ENCODE results near the gene CDC42SE1. TPM values are rescaled to one million over a fixed set of nuclear protein-coding genes. Genes with fewer than 3 reads are reported as not detected.

CDC42SE1 gene
- total RNA-seq, 1 experiment from 2014 or later: 81.2 TPM

- BruUV-seq (replicated peaks): no TSS peak
- POLR2A ChIA-PET: no interaction called here
- ATAC-seq (no peak), DNase-seq (ENCODE audit: low read depth, low spot score) (no peak)
- intact Hi-C loops (cut with micrococcal nuclease; ENCODE audit: unreplicated experiment) (no loop called here), in situ Hi-C loops (cut with HindIII; ENCODE audit: low pct_unique_long_range_greater_than_20kb, low sequenced_read_pairs) (no loop called here)
- Histone ChIP-seq H3K36me3 (ENCODE audit: control insufficient read depth, insufficient read depth, low read length) (no peaks in the 10 kb centered on the region), H3K4me1 (ENCODE audit: control insufficient read depth, insufficient read depth, low read length) (peaks cover 7% of the 10 kb centered on the region), H3K9me3 (ENCODE audit: control insufficient read depth, insufficient read depth, low read depth, low read length) (no peaks in the 10 kb centered on the region), H3K4me3 (ENCODE audit: low read depth in 2 of 2, low read length in 2 of 2) (no peak overlapping the region), H3K27me3 (ENCODE audit: control insufficient read depth, insufficient read depth, low read length) (no peaks in the 10 kb centered on the region), H3K27ac (ENCODE audit: low read length) (no peak overlapping the region)
- CTCF ChIA-PET: no interaction called here
- no peak for TF ChIP-seq TCF7L2 (IDR thresholded peaks at IDR 0.05; ENCODE audit: low read depth, low read length)
- no peak for TF ChIP-seq SIN3A (IDR thresholded peaks at IDR 0.05; ENCODE audit: borderline replicate concordance, insufficient read depth, low read depth, low read length)
- no peak for TF ChIP-seq POLR2AphosphoS5 (IDR thresholded peaks at IDR 0.05; ENCODE audit: low read depth, low read length)
- no peak for TF ChIP-seq CTCF (IDR thresholded peaks at IDR 0.05)
- TF ChIP-seq REST (IDR thresholded peaks at IDR 0.05; ENCODE audit: insufficient read depth in 1 of 2, low read depth in 2 of 2, low read length in 1 of 2): no peak
These were observed 46.5 kb downstream of the CDC42SE1 start for GRCh38 chr1:151012684-151013471.

GRCh38 chr1:151011154-151011850 lies 48.1 kb downstream of the CDC42SE1 start:
- CTCF ChIA-PET: interaction anchor here (0.7 kb wide), 1 partner anchor 17 kb away, joined by 5 read pairs; no protein-coding TSS in a partner anchor

More at GRCh38 chr1:151011154-151011850, 48.1 kb downstream of the CDC42SE1 start:
- intact Hi-C loops (cut with micrococcal nuclease; ENCODE audit: unreplicated experiment) (no loop called here), in situ Hi-C loops (cut with HindIII; ENCODE audit: low pct_unique_long_range_greater_than_20kb, low sequenced_read_pairs) (no loop called here)
- TF ChIP-seq SIN3A (IDR thresholded peaks at IDR 0.05; ENCODE audit: borderline replicate concordance, insufficient read depth, low read depth, low read length) (no peak), REST (IDR thresholded peaks at IDR 0.05; ENCODE audit: insufficient read depth in 1 of 2, low read depth in 2 of 2, low read length in 1 of 2) (no peak), POLR2AphosphoS5 (IDR thresholded peaks at IDR 0.05; ENCODE audit: low read depth, low read length) (no peak), TCF7L2 (IDR thresholded peaks at IDR 0.05; ENCODE audit: low read depth, low read length) (no peak), CTCF (IDR thresholded peaks at IDR 0.05) (no peak)
- POLR2A ChIA-PET: interaction anchor here (0.5 to 0.7 kb wide), 2 partner anchors 18 to 60 kb away, joined by 3 read pairs; no protein-coding TSS in a partner anchor
- Histone ChIP-seq H3K27me3 (ENCODE audit: control insufficient read depth, insufficient read depth, low read length) (no peaks in the 10 kb centered on the region), H3K27ac (ENCODE audit: low read length) (no peak overlapping the region), H3K36me3 (ENCODE audit: control insufficient read depth, insufficient read depth, low read length) (no peaks in the 10 kb centered on the region), H3K4me3 (ENCODE audit: low read depth in 2 of 2, low read length in 2 of 2) (no peak overlapping the region), H3K9me3 (ENCODE audit: control insufficient read depth, insufficient read depth, low read depth, low read length) (no peaks in the 10 kb centered on the region), H3K4me1 (ENCODE audit: control insufficient read depth, insufficient read depth, low read length) (peaks cover 7% of the 10 kb centered on the region)
- no peak for DNase-seq (ENCODE audit: low read depth, low spot score)
- no TSS peak for BruUV-seq (replicated peaks)
- ATAC-seq: no peak

Measured in Panc1 (cell line).